HUES48 (cell line): ENCODE results near the gene MYEF2.

Experiments used
- H3K27ac ChIP-seq: one replicate; pipeline ENCODE4 v1.7.0; 2013; ENCODE audit warnings: low read depth, low read length, inconsistent platforms
- H3K27me3 ChIP-seq: 2 replicates; pipeline ENCODE4 v1.6.1; 2013; ENCODE audit warnings: mild to moderate bottlenecking, low read length; ENCODE audit not compliant: control insufficient read depth, insufficient read depth
- H3K36me3 ChIP-seq: 2 replicates; pipeline ENCODE4 v1.6.1; 2013; ENCODE audit warnings: low read length; ENCODE audit not compliant: control insufficient read depth, insufficient read depth
- H3K4me1 ChIP-seq: 2 replicates; pipeline ENCODE4 v1.6.1; 2013; ENCODE audit warnings: mild to moderate bottlenecking, low read length; ENCODE audit not compliant: control insufficient read depth, insufficient read depth
- H3K4me3 ChIP-seq: 2 replicates; pipeline ENCODE4 v1.5.1; 2013; ENCODE audit warnings: mild to moderate bottlenecking, low read depth, low read length
- H3K9ac ChIP-seq: 2 replicates; pipeline ENCODE4 v1.6.1; 2013; ENCODE audit warnings: mild to moderate bottlenecking, low read depth, low read length, moderate library complexity
- H3K9me3 ChIP-seq: 2 replicates; pipeline ENCODE4 v1.6.1; 2013; ENCODE audit warnings: low read length; ENCODE audit not compliant: control insufficient read depth, insufficient read depth

Gene MYEF2

DNA sequence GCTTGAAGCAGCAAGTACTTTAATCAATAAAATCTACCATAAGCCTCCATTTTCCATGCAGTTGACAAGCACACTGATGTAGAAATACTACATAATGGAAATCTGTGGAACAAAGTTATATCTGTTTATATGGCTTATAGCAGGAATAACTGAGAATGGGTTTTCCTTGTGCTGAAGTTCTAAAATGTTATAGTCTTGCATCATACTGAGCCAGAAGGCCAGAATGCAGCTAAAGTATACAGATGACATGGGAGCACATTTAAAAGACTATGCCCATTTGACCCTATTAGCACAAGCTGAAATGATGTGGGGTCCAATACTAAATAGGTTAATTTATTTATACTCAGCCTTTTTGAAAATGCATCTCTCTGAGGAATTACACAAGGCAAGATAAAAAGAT lies 32.2 kb downstream of the MYEF2 start:
- Histone ChIP-seq H3K36me3 (peaks cover 82% of the 10 kb centered on the region), H3K27ac (no peak overlapping the region), H3K27me3 (no peaks in the 10 kb centered on the region), H3K9me3 (no peaks in the 10 kb centered on the region), H3K9ac (no peak overlapping the region), H3K4me1 (peaks cover 15% of the 10 kb centered on the region), H3K4me3 (no peak overlapping the region)

- Histone ChIP-seq H3K27me3 (no peaks in the 10 kb centered on the region), H3K27ac (no peak overlapping the region), H3K9me3 (no peaks in the 10 kb centered on the region), H3K4me3 (no peak overlapping the region), H3K36me3 (peaks cover 75% of the 10 kb centered on the region), H3K9ac (no peak overlapping the region), H3K4me1 (peaks cover 5% of the 10 kb centered on the region)
Observed at GRCh38 chr15:48144889-48145288, 33.2 kb downstream of the MYEF2 start.

DNA sequence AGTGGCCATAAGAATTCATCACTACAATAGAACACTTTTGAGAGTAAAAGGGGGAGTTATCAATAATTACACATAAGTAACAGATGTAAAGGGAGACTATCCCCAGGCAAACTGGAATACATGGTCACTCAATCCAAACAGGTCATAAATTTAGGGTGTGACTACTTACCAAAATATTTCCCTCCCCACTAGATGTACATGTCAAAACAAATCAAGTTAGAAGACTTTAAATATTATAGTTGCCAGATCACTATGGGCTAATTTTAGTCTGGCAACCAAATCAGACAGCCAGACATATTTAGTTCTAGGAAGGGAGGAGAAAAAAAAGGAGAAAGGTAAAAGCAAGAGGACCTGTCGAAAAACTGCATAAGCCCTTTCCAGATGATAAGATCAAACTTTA lies 34.2 kb downstream of the MYEF2 start:
- peaks cover 71% of the 10 kb centered on the region for H3K36me3 ChIP-seq
- H3K27me3 ChIP-seq = no peaks in the 10 kb centered on the region
- no peak overlapping the region for H3K4me3 ChIP-seq
- no peak overlapping the region for H3K9ac ChIP-seq
- no peaks in the 10 kb centered on the region for H3K4me1 ChIP-seq
- no peaks in the 10 kb centered on the region for H3K9me3 ChIP-seq
- no peak overlapping the region for H3K27ac ChIP-seq

DNA sequence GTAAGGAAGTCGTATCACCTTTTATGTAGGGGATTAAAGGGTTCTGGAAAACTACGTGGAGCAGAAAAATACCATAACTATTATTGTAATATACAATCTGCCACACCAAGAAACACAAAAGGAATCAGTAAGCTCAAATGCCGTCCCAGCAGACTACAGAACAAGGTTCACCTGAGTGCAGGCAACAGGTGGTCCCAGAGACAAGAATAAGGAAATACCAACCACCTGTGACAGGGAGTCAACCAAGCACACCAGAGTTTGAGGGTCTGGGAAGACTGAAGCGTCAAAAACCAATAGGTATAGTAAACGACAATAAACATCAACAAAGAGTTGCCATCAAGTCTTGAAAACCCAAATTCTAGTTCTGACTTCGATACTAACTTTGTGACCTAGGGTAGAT lies 45.2 kb downstream of the MYEF2 start:
- Histone ChIP-seq H3K36me3 (no peaks in the 10 kb centered on the region), H3K9me3 (no peaks in the 10 kb centered on the region), H3K4me1 (0 out of 2 replicates have a peak, but pooled peaks cover 5% of the 10 kb centered on the region), H3K9ac (no peak overlapping the region), H3K27me3 (no peaks in the 10 kb centered on the region), H3K4me3 (no peak overlapping the region), H3K27ac (no peak overlapping the region)

DNA sequence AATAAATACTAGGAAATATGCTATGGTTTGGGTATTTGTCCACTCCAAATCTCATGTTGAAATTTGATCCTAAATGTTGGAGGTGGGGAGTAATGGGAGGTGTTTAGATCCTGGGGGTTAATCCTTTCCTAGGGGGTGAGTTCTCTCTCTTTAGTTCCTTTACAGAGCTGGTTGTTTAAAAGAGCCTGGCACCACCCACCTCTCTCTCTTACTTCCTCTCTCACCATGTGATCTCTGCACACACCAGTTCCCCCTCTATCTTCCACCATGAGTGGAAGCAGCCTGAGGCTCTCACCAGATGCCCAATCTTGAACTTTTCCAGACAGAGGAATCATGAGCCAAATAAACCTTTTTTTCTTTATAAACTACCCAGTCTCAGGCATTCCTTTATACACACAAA lies 46.8 kb downstream of the MYEF2 start:
- no peak overlapping the region for H3K27ac ChIP-seq
- no peaks in the 10 kb centered on the region for H3K27me3 ChIP-seq
- no peak overlapping the region for H3K4me3 ChIP-seq
- no peaks in the 10 kb centered on the region for H3K9me3 ChIP-seq
- 0 out of 2 replicates have a peak, but pooled peaks cover 5% of the 10 kb centered on the region for H3K4me1 ChIP-seq
- H3K9ac ChIP-seq = no peak overlapping the region
- H3K36me3 ChIP-seq = no peaks in the 10 kb centered on the region

DNA sequence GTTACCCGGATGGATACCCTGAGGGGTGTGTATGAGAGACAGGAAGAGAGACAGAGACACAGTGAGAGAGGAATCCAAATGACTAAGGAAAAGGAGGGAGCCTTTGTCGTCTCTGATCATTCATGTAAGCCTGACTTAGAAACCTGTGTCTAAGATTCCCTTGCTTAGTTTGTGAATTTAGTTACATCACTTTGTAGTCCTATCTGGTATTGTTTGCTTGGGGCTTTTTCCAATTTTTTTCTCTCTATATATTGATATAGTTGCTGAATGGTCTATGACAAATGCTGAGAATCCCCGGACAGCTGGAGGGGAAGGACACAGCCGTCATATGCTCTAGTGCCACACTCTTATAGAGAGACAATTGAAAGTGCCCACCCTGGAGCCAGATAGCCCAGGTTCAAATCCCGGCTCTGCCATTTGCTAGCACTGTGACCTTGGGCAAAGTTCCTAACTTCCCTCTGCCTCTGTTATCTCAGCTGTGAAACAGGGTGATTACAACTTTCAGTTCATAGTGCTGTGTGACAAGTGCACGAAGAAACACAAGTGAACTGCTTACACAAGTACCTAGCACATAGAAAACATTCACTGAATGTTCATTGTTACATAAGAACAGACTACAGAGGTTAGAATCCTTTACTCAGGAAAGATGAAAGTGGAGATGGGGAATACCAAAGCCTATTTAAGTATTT lies 51.3 kb downstream of the MYEF2 start:
- H3K27me3 ChIP-seq = no peaks in the 10 kb centered on the region
- no peak overlapping the region for H3K27ac ChIP-seq
- 0 out of 2 replicates have a peak, but pooled peaks cover 9% of the 10 kb centered on the region for H3K4me1 ChIP-seq
- no peak overlapping the region for H3K4me3 ChIP-seq
- no peaks in the 10 kb centered on the region for H3K9me3 ChIP-seq
- no peak overlapping the region for H3K9ac ChIP-seq
- no peaks in the 10 kb centered on the region for H3K36me3 ChIP-seq

DNA sequence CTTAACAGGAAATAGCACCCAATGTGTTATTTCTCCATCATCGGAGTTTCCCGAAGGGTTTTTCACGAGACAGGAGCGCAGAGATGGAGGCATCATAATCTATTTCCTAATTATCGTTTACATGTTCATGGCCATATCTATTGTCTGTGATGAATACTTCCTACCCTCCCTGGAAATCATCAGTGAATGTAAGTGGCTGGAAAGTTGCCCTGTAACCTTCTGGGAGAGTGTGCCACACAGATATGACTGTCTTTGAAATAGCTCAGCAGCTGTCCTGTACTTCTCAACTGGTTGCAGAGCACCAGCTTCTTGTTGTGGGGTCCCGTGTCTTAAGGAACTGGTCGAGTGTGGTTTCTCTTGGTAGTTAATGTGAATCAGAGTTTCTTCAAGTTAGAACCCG lies 56.2 kb downstream of the MYEF2 start:
- Histone ChIP-seq H3K27me3 (no peaks in the 10 kb centered on the region), H3K4me3 (no peak overlapping the region), H3K4me1 (0 out of 2 replicates have a peak, but pooled peaks cover 4% of the 10 kb centered on the region), H3K9me3 (no peaks in the 10 kb centered on the region), H3K27ac (no peak overlapping the region), H3K36me3 (no peaks in the 10 kb centered on the region), H3K9ac (no peak overlapping the region)

GRCh38 chr15:48120745-48121144 lies 57.4 kb downstream of the MYEF2 start, which contains the start of gene SLC24A5:
SLC24A5 (plus strand) TSS chr15:48120990; CDS start chr15:48121045, 55 bp downstream.
- Histone ChIP-seq H3K9ac (no peak within 1 kb of the TSS), H3K4me1 (0 out of 2 replicates have a peak, but pooled peaks cover 4% of the 10 kb centered on the region), H3K36me3 (no peaks in the 10 kb centered on the region), H3K27me3 (no peaks in the 10 kb centered on the region), H3K4me3 (no peak within 1 kb of the TSS), H3K9me3 (no peaks in the 10 kb centered on the region), H3K27ac (no peak within 1 kb of the TSS)

DNA sequence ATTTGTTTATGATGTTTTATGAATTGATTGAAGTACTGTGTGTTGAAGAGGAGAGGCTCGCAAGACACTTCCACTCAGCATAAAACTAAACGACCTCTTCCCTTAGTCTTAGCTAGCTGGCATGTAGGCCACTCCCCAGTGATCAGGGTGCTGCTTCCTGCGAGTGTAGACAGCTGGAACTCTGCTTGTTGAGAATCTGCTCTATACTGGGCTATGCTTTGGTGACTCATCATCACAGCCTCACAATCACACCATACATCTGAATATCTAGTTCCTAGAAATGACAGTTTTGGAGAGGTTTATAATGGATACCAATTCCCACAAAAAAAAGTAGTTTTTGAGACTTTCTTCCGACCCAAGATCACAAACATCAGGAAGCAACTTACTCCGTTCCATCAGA lies 58.8 kb downstream of the MYEF2 start:
- H3K9ac ChIP-seq = no peak overlapping the region
- H3K36me3 ChIP-seq = no peaks in the 10 kb centered on the region
- H3K4me3 ChIP-seq = no peak overlapping the region
- no peaks in the 10 kb centered on the region for H3K9me3 ChIP-seq
- H3K4me1 ChIP-seq = 0 out of 2 replicates have a peak, but pooled peaks cover 4% of the 10 kb centered on the region
- no peaks in the 10 kb centered on the region for H3K27me3 ChIP-seq
- H3K27ac ChIP-seq = no peak overlapping the region

GRCh38 chr15:48112242-48112641 lies 65.9 kb downstream of the MYEF2 start:
- H3K4me3 ChIP-seq = no peak overlapping the region
- H3K9ac ChIP-seq = no peak overlapping the region
- no peaks in the 10 kb centered on the region for H3K27me3 ChIP-seq
- no peak overlapping the region for H3K27ac ChIP-seq
- H3K9me3 ChIP-seq = no peaks in the 10 kb centered on the region
- H3K36me3 ChIP-seq = no peaks in the 10 kb centered on the region
- H3K4me1 ChIP-seq = peaks cover 7% of the 10 kb centered on the region; the same call in 1 of the 2 replicates

DNA sequence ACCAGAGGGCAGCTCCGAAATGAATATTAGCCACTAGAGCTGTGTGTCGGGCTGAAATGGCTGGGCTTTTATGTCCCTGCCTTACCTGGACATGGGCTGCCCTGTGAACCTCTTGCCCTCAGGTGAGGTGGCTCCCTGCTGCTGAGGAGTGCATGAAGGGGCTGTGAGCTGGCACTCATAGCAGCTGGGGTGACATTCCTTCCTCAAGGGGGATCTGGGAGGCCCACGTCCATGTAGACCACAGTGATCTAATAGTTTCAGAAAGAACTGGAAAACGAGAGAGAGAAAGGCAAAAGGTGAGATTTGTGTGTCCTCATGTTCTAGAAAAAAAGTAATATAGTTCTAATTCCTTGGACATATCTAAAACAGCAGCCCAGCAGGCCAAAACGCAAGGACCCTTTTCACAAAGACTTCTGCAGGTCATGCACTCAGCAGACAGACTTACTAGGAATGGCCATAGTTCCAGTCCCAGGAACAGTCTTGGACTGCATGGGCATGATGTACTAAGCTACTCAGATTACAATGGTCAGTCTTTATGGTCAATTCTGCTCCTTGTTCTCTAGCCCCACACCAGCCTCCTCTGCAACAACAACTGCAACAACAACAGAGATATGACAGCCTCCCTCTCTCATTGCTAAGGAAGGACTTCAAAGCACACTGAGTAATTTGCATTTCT lies 68.1 kb downstream of the MYEF2 start:
- H3K9me3 ChIP-seq = no peaks in the 10 kb centered on the region
- H3K4me3 ChIP-seq = no peak overlapping the region
- H3K36me3 ChIP-seq = no peaks in the 10 kb centered on the region
- no peak overlapping the region for H3K9ac ChIP-seq
- H3K4me1 ChIP-seq = peaks cover 7% of the 10 kb centered on the region; the same call in 1 of the 2 replicates
- no peak overlapping the region for H3K27ac ChIP-seq
- no peaks in the 10 kb centered on the region; the same call in 1 of the 2 replicates for H3K27me3 ChIP-seq
